Activated CD4-positive, alpha-beta T cell treated with anti-CD3 and anti-CD28 coated beads, Interleukin-2, amount 10 ng/mL, durations not matched to agents 24 days and 14 days (primary cell): ENCODE data around the gene OARD1. TPM values are rescaled to one million over a fixed set of nuclear protein-coding genes. Genes with fewer than 3 reads are reported as not detected.

ENCODE experiments used
- DNase-seq: peaks from one replicate; pipeline ENCODE4 v3.0.0; 2022
- H3K27ac Mint-ChIP-seq: one replicate; pipeline ENCODE4 v1.8.0; 2022; ENCODE audit warnings: mild to moderate bottlenecking, mixed read lengths
- H3K27me3 Mint-ChIP-seq: one replicate; pipeline ENCODE4 v1.8.0; 2022; ENCODE audit warnings: mixed read lengths
- H3K36me3 Mint-ChIP-seq: one replicate; pipeline ENCODE4 v1.8.0; 2022; ENCODE audit warnings: low read depth, mild to moderate bottlenecking, mixed read lengths
- H3K4me1 Mint-ChIP-seq: one replicate; pipeline ENCODE4 v1.8.0; 2021; ENCODE audit warnings: mixed read lengths
- H3K4me3 Mint-ChIP-seq: one replicate; pipeline ENCODE4 v1.8.0; 2022; ENCODE audit warnings: mild to moderate bottlenecking, moderate library complexity, mixed read lengths
- H3K9me3 Mint-ChIP-seq: one replicate; pipeline ENCODE4 v1.8.0; 2021; ENCODE audit warnings: mixed read lengths
- intact Hi-C: fragments of 100-400 bp; cut with micrococcal nuclease; formaldehyde crosslinking; loops from one replicate; pipeline ENCODE4 v1.15.1; 2023
- total RNA-seq: library from RNA; stranded (reverse); gene quantifications from 2 replicates; pipeline ENCODE4 v1.2.3, GENCODE V29; 2022

Gene OARD1
- total RNA-seq, 1 donor from 2014 or later = 31.7 TPM

DNA sequence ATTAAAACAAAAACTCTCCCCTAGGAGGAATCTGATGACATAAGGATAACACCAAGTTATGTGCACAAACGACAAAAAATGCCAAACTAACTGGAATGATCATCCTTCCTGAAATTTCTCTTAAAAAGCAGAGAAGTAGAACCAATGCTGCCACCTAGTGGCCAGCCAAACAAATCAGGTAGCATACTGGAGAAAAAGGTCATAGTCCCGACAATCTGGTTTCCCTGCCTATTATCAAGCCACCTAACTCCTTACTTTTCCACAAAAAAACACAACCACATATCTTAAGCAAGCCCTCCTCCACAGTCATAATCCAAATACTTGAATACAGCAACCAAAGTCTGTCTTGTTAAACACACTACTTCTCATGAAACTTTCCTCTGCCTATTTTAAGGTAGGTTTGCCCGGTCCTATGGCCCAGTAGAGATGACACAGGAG lies 5.3 kb downstream of the OARD1 start:
- H3K36me3 Mint-ChIP-seq = peaks cover 57% of the 10 kb centered on the region
- H3K27me3 Mint-ChIP-seq = no peaks in the 10 kb centered on the region

DNA sequence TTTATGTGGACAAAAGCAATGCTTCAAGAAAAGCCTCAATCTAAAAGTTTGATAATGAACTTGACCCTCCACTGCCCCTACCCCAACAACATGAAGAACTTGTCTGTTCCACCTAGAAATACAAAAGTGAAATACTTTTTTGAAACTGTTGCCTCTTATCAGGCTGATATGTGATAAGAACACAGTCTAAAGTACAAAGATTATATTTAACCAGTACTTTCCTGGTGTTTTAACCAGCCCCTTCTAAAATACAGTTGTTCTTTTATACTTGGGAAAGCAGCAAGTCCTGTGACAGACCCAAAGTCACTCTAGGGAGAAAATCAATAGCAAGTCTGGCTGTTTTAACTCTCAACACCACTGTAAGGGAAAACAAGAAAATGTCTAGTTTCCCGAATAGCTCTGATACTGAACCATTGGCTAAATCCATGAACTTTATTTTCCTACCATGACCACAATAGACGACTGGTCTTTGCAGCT lies 6.6 kb downstream of the OARD1 start:
- intact Hi-C loops = no loop called here
- Mint-ChIP-seq H3K27ac (no peak overlapping the region), H3K4me3 (no peak overlapping the region), H3K9me3 (no peaks in the 10 kb centered on the region), H3K27me3 (no peaks in the 10 kb centered on the region), H3K4me1 (peaks cover 35% of the 10 kb centered on the region), H3K36me3 (peaks cover 54% of the 10 kb centered on the region)
- no peak for DNase-seq

More for the DNA sequence above, 5.3 kb downstream of the OARD1 start:
- DNase-seq = peak; percentile 87
- no peaks in the 10 kb centered on the region for H3K9me3 Mint-ChIP-seq
- peaks cover 42% of the 10 kb centered on the region for H3K4me1 Mint-ChIP-seq
- H3K27ac Mint-ChIP-seq = peak overlapping the region; percentile 40
- no peak overlapping the region for H3K4me3 Mint-ChIP-seq
- intact Hi-C loops = loop anchor here (1.0 kb wide), 1 partner anchor 61 kb away; no protein-coding TSS in a partner anchor

DNA sequence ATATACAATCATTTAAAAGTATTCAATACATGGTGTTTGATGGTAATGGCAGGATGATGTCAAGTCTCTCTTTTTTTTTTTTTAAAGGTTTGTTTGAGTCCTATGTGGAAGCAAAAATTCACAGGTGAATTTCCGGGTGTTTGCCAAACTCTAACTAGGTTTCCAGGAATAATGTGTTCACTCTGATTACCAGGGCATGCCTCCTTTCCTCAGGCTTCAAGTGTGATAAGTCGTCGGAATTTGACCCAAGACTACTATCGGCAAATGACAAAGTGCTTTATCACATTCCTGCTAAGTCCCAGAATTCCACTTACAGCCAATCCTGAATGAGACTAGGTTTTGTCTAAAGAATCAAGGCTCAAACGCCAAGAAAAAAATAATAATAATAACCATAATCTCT lies 7.3 kb downstream of the OARD1 start:
- DNase-seq = no peak
- Mint-ChIP-seq H3K27me3 (no peaks in the 10 kb centered on the region), H3K36me3 (peaks cover 50% of the 10 kb centered on the region), H3K9me3 (no peaks in the 10 kb centered on the region), H3K4me1 (peaks cover 32% of the 10 kb centered on the region), H3K4me3 (no peak overlapping the region), H3K27ac (no peak overlapping the region)
- intact Hi-C loops = no loop called here

DNA sequence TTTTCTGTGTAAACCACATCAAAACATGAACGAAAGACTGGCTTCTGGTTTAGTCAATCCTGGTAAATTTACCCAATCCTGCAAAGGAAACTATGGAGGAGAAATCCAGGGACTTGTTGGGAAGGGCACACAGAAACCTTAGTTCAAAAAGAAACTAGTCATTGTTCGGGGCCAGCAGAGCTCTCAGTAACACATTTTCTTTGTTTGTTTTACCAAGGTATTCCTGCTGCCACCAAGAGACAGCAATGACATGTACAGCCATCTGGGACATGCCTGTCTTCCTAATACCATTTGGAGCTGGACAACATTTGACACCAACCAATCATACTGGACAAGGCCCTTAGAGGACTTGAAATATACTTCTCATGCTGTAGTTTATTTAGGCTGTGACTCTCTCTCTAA lies 8.3 kb downstream of the OARD1 start:
- intact Hi-C loops = no loop called here
- Mint-ChIP-seq H3K4me3 (no peak overlapping the region), H3K9me3 (no peaks in the 10 kb centered on the region), H3K27me3 (no peaks in the 10 kb centered on the region), H3K27ac (no peak overlapping the region), H3K4me1 (peaks cover 24% of the 10 kb centered on the region), H3K36me3 (peaks cover 44% of the 10 kb centered on the region)
- no peak for DNase-seq

DNA sequence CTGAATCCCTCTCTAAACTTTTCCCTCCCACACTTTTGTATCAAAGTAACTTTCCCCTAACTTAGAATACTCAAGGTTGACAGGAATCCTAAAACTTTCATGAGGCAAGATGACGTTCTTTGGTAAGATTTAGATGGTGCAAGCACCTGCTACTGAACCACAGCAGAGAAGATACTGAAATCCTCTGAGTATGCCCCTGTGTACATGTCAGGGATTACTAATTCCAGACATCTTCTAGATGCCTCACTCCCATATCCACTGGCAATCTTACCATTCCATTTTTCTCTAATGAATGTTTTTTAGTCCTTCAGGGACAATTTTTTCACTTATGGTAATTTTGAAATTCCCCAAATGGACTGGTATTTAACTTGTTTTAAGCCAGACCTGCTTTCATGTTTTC lies 10.1 kb downstream of the OARD1 start:
- no peaks in the 10 kb centered on the region for H3K27me3 Mint-ChIP-seq
- no peak for DNase-seq
- H3K4me3 Mint-ChIP-seq = no peak overlapping the region
- H3K4me1 Mint-ChIP-seq = peaks cover 14% of the 10 kb centered on the region
- H3K36me3 Mint-ChIP-seq = peaks cover 31% of the 10 kb centered on the region
- intact Hi-C loops = no loop called here
- H3K9me3 Mint-ChIP-seq = no peaks in the 10 kb centered on the region
- no peak overlapping the region for H3K27ac Mint-ChIP-seq

GRCh38 chr6:41061196-41061726 lies 10.9 kb downstream of the OARD1 start:
- Mint-ChIP-seq H3K9me3 (no peaks in the 10 kb centered on the region), H3K4me1 (peaks cover 8% of the 10 kb centered on the region), H3K36me3 (peaks cover 25% of the 10 kb centered on the region)

DNA sequence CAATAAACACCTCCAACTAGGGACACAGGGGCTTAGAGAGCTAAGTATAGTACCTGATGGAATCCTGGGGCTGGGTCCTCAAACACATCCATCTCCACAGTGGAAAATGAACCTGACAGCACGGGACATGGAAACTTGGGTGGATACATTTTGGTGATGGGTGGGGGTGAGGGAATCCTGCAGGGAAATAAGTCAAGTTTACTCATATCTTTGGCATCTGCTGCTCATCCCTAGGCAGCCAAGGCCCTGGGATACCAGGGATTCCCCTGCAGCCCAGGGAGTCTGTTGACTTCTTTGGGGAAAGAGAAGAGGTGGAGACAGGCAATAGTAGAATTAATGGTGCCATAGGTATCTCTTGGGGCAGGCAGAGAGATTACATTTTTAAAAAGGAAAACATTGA lies 12.6 kb downstream of the OARD1 start:
- intact Hi-C loops = no loop called here
- Mint-ChIP-seq H3K9me3 (no peaks in the 10 kb centered on the region), H3K36me3 (peaks cover 17% of the 10 kb centered on the region), H3K27me3 (no peaks in the 10 kb centered on the region), H3K4me3 (no peak overlapping the region), H3K4me1 (peaks cover 6% of the 10 kb centered on the region), H3K27ac (no peak overlapping the region)
- no peak for DNase-seq

More at GRCh38 chr6:41061196-41061726, 10.9 kb downstream of the OARD1 start:
- intact Hi-C loops = no loop called here
- Mint-ChIP-seq H3K27ac (no peak overlapping the region), H3K4me3 (no peak overlapping the region), H3K27me3 (no peaks in the 10 kb centered on the region)
- DNase-seq = no peak

- no peak overlapping the region for H3K4me3 Mint-ChIP-seq
- intact Hi-C loops = no loop called here
- peaks cover 11% of the 10 kb centered on the region for H3K36me3 Mint-ChIP-seq
- no peak overlapping the region for H3K27ac Mint-ChIP-seq
- H3K4me1 Mint-ChIP-seq = peaks cover 3% of the 10 kb centered on the region
- H3K9me3 Mint-ChIP-seq = no peaks in the 10 kb centered on the region
- no peak for DNase-seq
- no peaks in the 10 kb centered on the region for H3K27me3 Mint-ChIP-seq
Measured at GRCh38 chr6:41058783-41059181, 13.4 kb downstream of the OARD1 start.

GRCh38 chr6:41056768-41057490 lies 15.2 kb downstream of the OARD1 start:
- Mint-ChIP-seq H3K9me3 (peaks cover 2% of the 10 kb centered on the region), H3K27me3 (no peaks in the 10 kb centered on the region), H3K27ac (no peak overlapping the region), H3K4me3 (no peak overlapping the region), H3K36me3 (peaks cover 9% of the 10 kb centered on the region), H3K4me1 (peaks cover 12% of the 10 kb centered on the region)
- DNase-seq = no peak
- intact Hi-C loops = no loop called here

DNA sequence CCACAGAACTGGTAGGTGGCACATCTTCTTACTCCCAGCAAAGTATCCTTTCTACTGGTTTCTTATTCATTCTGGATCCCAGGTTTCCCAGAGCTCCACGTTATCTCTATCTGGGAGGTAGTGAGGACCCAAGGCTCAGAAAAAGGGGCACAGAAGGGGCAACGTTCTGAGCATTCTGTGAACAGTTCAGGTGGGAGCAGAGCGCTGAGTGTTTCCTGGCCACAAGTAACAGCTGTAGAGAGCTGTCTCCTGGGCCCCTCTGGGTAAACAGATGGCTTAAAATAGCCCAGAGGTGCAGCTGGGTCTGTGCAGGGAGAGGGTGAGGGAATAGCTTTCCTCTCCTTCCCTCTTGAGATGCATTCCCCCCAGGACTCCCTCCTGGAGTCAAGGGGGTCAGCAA lies 17.0 kb downstream of the OARD1 start:
- H3K27me3 Mint-ChIP-seq = no peaks in the 10 kb centered on the region
- no peak overlapping the region for H3K27ac Mint-ChIP-seq
- no peak for DNase-seq
- peaks cover 18% of the 10 kb centered on the region for H3K4me1 Mint-ChIP-seq
- peaks cover 4% of the 10 kb centered on the region for H3K9me3 Mint-ChIP-seq
- peaks cover 10% of the 10 kb centered on the region for H3K36me3 Mint-ChIP-seq
- H3K4me3 Mint-ChIP-seq = no peak overlapping the region
- intact Hi-C loops = no loop called here

DNA sequence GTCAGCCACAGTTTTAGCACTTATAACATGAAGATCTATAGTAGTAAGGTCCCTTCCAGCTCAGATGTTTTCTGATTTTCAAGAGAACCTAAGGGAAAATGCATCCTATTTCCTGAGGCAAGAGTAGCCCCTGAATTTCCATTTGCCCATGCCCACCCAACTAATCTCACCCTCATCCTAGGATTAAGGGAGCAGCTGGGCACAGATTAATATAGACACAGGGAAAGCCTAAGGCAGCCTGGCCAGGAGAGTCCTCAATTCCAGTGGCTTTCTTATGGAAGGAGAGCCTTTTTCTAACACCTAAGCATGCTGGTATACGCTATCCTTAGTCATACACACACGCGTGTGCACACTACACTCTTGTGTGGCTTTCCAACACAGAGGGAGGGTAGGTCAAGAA lies 17.6 kb downstream of the OARD1 start:
- H3K9me3 Mint-ChIP-seq = peaks cover 4% of the 10 kb centered on the region
- DNase-seq = no peak
- intact Hi-C loops = no loop called here
- H3K27me3 Mint-ChIP-seq = no peaks in the 10 kb centered on the region
- peaks cover 18% of the 10 kb centered on the region for H3K4me1 Mint-ChIP-seq
- H3K36me3 Mint-ChIP-seq = peaks cover 10% of the 10 kb centered on the region
- H3K27ac Mint-ChIP-seq = no peak overlapping the region
- H3K4me3 Mint-ChIP-seq = no peak overlapping the region

DNA sequence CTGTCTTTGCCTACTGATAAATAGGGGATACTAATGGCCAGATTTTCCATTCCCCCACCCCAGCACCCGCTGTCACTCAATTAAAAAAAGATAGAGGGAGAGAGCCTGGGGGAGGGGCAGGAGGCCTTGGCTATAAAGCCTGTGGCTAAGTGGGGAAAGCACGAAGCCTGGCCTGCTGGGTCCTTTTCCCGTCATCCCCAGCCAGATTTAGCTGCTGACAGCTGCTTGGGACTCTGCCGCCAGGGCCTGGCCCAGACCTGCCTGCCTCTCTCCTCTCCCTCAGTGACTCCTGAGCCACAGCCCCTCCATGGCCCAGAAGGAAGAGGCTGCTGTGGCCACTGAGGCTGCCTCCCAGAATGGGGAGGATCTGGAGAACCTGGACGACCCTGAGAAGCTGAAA lies 19.1 kb downstream of the OARD1 start, which contains the start of gene APOBEC2:
TSS of gene APOBEC2 (plus strand) at position 162 of the 400 bp plus-strand sequence. CDS start at position 308, 146 bp downstream.
- no peaks in the 10 kb centered on the region for H3K27me3 Mint-ChIP-seq
- DNase-seq = no peak
- H3K27ac Mint-ChIP-seq = peak within 1 kb of the TSS; percentile 73
- H3K4me3 Mint-ChIP-seq = peak within 1 kb of the TSS; percentile 6
- intact Hi-C loops = no loop called here
- peaks cover 7% of the 10 kb centered on the region for H3K36me3 Mint-ChIP-seq
- H3K9me3 Mint-ChIP-seq = peaks cover 4% of the 10 kb centered on the region
- H3K4me1 Mint-ChIP-seq = peaks cover 15% of the 10 kb centered on the region

DNA sequence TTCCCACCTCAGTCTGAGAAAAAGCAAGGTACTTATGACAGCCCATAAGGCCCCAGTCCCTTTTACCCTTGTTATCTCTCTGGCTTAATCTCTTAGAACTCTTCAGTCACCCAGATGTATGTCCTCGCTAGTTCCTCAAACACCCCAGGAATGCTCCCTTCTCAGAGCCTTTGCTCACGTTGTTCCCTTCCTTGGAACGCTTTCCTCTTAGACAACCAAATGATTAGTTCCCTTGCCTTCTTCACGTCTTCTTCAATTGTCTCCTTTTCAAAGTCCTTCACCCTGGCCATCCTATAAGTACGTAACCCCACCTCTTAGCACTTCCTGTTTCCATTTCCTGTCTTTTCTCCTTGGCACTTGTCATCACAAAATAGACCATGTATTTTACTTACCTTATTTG lies 20.3 kb downstream of the OARD1 start:
- intact Hi-C loops = no loop called here
- H3K27me3 Mint-ChIP-seq = no peaks in the 10 kb centered on the region
- peaks cover 15% of the 10 kb centered on the region for H3K4me1 Mint-ChIP-seq
- peaks cover 4% of the 10 kb centered on the region for H3K9me3 Mint-ChIP-seq
- H3K4me3 Mint-ChIP-seq = peak overlapping the region; percentile 6
- peaks cover 5% of the 10 kb centered on the region for H3K36me3 Mint-ChIP-seq
- H3K27ac Mint-ChIP-seq = peak overlapping the region; percentile 73
- DNase-seq = peak; percentile 64

GRCh38 chr6:41050536-41050935 lies 21.6 kb downstream of the OARD1 start:
- Mint-ChIP-seq H3K4me1 (peaks cover 15% of the 10 kb centered on the region), H3K27ac (no peak overlapping the region), H3K4me3 (no peak overlapping the region), H3K9me3 (peaks cover 4% of the 10 kb centered on the region), H3K36me3 (peaks cover 4% of the 10 kb centered on the region), H3K27me3 (no peaks in the 10 kb centered on the region)
- intact Hi-C loops = no loop called here
- no peak for DNase-seq
